ENCODE results near the gene TIE1. TPM values are rescaled to one million over a fixed set of nuclear protein-coding genes. Genes with fewer than 3 reads are reported as not detected.

Gene TIE1
- total RNA-seq, 1 experiment from 2014 or later, result not detected

DNA sequence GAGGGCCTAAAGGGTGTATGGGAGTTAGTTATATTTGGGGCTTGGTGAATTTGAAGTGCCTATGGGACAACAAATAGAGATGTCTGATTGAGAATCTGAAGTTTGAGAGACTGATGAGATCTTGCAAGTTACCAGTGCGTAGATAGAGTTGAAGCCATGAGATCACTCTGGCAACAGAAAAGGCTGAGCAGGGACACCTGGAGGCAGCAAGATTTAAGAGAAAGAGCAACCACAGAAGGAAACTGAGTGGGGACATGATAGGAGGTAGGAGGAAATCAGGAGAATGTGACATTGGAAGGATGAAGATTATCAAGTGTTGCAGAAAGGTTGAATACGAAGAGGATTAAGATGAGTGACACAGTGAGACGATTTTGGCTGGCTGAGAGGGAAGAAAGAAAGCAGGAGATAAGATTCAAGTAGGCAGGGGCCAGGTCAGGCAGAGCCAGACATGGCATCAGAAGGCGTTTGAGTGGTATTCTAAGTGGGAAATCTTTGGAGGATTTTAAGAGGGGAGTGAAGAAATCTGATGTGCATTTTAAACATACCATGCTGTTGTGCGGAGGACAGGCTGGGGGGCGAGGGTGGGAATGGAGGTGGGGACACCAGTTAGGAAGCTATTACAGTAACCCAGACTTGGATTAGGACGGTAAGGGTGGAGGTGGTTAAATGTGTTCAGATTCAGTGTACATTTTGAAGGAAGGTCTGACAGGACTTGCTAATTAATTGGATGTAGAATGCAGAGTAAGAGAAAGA, 33.8 kb downstream of the TIE1 start:
- DNase-seq (ENCODE audit: low spot score), result no peak

DNA sequence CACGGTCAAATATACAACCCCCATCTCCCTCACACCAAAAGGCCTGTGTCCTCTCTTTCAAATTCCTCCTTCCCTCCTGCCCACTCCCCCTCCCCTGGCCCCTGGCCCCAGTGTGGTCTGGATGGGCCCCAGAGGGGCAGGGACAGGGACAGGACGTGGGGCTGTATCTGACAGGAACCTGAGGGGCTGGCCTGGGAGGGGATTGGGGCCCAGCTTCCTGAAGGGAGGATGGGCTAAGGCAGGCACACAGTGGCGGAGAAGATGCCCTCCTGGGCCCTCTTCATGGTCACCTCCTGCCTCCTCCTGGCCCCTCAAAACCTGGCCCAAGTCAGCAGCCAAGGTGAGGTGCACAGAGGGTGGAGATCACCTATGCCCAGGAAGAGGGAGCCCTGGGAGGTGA, 36.8 kb downstream of the TIE1 start, which contains the start of gene MPL:
Gene MPL, plus strand, starts transcription at position 231 of the 400 bp plus-strand sequence. Its CDS starts 31 bp downstream, at position 262.
- DNase-seq (ENCODE audit: low spot score), result no peak

DNA sequence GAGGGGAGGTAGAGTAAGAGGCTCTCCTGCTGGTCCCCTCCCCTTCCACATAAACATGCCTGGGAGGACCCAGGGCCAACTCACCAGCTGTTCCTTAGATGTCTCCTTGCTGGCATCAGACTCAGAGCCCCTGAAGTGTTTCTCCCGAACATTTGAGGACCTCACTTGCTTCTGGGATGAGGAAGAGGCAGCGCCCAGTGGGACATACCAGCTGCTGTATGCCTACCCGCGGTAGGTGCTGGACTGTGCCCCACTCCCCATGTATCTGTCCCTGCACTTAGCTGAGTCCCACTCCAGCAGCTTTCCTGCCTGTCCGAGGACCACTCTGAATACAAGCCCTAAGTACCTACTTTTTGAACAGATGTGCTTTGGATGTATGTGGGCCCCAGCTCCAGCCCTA, 37.2 kb downstream of the TIE1 start:
- DNase-seq (ENCODE audit: low spot score), result no peak

DNA sequence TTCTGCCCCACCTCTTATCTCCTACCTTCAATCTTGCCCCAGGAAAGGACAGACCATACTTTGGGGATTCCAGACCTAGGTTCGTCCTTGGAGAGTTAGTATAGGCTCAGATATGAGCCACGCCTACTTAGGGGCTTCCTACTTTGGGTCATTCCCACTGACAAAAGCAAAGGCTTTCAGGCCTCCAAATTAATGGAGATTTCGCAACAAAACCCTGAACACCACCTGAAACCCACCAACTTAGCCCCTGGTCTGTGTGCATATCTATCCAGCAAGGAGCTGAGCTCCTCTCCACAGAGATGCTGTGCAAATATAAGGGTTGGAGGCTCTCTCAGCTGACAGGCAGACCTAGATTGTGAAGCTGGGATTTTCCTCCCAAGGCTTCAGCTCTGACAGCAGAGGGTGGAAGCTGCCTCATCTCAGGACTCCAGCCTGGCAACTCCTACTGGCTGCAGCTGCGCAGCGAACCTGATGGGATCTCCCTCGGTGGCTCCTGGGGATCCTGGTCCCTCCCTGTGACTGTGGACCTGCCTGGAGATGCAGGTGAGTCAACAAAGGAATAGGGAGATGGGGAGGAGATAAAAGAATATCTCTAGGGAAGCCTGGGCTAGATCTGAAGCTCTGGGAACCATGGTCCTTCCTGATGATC, 38.9 kb downstream of the TIE1 start:
- DNase-seq (ENCODE audit: low spot score), result no peak

DNA sequence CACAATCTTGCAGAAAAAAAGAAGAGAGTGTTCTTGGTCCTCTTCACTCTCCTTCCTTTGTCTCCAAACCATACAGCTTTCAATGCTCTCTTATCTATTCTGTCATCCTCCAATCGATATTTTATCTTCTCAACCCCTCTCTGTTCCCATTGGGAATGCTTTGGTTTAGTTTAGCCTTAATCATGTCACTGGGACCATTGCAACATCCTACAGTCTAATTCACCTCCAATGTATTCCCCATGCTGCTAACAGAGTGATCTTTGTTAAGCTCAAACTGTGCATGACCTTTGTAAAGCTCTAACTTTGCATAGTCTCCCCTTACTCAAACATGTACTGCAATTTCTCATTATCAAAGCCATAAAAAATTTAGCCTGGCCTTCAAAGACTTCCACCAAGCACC, 39.8 kb downstream of the TIE1 start:
- no peak for DNase-seq (ENCODE audit: low spot score)

DNA sequence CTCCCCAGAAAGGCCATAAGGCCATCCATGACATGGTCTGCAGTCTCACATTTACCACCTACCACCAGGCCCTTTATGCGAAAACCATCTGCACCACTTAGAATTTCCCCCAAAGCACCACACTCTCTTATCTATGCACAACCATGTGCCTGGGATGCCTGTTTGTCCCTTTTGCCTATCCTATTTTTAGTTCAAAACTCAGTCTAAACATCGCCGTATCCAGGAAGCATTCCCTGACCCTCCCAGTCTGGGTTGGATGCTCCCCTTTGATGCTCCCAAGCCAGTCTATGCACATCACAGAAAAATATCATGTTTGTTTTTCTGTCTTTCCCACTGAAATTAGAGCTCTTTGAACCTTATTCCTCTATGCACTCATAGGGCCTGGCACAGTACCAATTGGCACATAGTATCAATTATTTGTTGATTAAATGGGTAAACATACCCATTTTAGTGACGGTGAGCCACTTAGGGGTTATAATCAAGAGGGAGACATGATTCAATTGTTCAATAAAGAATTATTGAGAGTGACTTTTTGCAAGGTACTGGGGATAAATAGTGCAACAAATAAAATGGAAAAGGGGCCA, 43.6 kb downstream of the TIE1 start:
- no peak for DNase-seq (ENCODE audit: low spot score)

DNA sequence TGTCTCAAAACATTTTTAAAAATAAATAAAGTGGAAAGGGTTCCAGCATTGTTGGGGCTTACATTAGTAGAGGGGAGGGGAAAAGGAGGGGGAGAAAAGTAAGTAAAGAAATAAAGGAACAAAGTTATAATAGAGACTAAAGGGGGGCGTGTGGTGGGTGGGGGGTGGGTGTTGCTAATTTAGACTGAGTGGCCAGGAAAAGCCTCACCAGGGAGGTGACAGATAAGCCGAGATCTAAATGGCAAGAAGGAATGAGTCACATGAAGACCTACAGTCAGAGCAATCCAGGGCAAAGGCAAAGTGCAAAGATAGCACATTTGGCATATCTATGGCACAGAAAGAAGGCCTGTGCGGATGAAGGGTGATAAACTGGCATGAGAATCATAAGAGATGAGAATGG, 44.3 kb downstream of the TIE1 start:
- peak; percentile 45 for DNase-seq (ENCODE audit: low spot score)

DNA sequence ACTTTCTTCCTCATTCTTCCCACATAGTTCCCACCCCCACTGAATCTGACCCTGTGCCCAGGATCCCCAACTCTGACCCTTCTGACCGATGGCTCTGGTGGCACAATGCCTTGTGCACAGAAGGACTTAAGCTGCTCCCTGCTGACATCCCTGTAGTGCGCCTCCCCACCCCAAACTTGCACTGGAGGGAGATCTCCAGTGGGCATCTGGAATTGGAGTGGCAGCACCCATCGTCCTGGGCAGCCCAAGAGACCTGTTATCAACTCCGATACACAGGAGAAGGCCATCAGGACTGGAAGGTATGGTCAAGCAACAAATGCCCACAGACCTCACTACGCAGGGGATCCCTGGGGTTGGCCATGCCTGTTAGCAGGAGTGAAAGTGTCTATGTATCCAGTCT, 45.9 kb downstream of the TIE1 start:
- DNase-seq (ENCODE audit: low spot score), result no peak

DNA sequence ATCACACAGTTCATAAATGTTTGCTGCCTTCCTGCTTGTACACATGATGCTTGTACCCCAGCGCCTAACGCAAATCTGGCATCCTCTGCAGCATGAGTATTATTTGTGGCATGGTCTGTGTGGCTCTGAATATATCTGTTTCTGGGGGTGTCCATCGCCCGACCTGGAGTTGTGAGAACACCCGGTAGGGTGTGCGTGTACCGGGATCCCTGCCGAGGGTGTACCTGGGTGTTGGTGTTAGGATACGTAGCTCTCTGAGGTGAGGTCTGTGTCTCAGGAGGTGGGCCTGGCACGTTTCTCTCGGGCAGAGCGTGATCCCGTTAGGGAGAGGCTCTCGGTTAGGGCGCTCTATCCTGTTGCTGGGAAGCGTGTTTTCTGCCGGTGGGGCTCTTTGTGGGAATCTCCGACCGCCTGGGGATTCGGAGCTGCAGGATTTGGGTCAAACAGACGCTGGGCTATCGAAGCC, 47.6 kb downstream of the TIE1 start:
- DNase-seq (ENCODE audit: low spot score), result no peak

DNA sequence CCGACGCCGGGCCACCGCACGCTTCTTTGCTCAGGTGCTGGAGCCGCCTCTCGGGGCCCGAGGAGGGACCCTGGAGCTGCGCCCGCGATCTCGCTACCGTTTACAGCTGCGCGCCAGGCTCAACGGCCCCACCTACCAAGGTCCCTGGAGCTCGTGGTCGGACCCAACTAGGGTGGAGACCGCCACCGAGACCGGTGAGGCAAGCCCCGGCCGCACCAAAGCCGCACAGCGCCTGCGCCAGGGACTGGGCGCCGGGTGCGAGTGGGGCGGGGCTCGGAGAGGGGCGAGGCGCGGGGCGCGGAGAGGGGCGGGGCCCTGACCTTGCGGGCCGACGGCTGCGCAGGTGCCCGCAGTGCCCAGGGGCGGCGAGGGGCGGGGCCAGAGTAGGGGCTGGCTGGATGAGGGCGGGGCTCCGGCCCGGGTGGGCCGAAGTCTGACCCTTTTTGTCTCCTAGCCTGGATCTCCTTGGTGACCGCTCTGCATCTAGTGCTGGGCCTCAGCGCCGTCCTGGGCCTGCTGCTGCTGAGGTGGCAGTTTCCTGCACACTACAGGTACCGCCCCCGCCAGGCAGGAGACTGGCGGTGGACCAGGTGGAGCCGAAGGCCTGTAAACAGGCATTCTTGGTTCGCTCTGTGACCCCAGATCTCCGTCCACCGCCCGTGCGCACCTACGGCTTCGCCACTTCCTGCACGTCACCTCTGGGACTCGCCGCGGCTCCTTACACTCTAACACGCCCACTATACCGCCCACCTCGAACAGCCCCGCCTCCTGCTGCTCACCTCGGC, 48.2 kb downstream of the TIE1 start:
- peak; percentile 95 for DNase-seq (ENCODE audit: low spot score)

DNA sequence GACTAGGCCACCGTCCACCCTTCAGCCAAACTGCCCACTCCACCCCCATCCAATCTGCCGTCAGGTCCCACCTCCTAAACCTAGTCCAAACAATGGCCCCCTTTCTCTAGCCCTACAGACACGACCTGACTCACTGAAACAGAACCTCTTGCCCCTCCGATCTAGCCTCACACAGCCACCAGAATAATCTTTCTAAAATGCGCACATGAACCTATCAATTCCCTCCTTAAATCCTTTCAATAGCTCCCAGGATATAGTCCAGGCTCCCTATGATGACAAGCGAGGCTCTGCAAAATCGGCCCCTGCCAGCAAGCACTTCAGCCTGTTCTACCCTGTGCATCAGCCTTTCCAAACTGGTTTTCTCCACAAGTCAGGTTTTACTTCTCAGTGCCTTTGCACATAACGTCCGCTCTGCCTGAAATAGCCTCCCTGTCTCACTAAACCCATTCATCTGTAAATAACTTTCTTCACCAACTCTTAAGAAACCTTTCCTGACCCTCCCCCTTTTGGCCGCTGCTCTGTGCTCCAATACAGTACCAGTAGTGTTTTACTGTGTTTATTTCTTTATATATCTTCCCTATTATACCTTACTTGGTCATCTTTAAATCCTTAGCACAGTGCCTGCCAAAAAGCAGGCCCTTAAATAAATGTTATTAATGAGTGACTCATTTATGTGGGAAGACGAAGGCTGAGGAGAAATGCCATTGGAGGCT, 49.0 kb downstream of the TIE1 start:
- DNase-seq (ENCODE audit: low spot score), result no peak

DNA sequence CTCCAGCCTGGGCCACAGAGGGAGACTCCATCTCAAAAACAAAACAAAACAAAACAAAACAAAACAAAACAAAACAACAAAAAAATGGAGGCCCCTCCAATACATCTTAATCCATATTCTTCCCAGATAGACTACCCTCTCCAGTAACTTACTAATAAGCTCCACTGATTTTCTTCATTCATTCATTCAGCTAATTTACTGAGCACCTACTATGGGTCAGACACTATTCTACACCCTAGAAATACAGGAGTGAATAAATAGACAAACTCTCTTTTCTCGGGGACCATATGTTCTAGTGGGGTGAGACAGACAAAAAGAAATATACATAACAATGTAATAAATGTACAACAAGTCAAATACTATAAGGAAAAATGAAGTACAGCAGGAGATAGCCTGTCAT, 50.2 kb downstream of the TIE1 start:
- DNase-seq (ENCODE audit: low spot score), result no peak

DNA sequence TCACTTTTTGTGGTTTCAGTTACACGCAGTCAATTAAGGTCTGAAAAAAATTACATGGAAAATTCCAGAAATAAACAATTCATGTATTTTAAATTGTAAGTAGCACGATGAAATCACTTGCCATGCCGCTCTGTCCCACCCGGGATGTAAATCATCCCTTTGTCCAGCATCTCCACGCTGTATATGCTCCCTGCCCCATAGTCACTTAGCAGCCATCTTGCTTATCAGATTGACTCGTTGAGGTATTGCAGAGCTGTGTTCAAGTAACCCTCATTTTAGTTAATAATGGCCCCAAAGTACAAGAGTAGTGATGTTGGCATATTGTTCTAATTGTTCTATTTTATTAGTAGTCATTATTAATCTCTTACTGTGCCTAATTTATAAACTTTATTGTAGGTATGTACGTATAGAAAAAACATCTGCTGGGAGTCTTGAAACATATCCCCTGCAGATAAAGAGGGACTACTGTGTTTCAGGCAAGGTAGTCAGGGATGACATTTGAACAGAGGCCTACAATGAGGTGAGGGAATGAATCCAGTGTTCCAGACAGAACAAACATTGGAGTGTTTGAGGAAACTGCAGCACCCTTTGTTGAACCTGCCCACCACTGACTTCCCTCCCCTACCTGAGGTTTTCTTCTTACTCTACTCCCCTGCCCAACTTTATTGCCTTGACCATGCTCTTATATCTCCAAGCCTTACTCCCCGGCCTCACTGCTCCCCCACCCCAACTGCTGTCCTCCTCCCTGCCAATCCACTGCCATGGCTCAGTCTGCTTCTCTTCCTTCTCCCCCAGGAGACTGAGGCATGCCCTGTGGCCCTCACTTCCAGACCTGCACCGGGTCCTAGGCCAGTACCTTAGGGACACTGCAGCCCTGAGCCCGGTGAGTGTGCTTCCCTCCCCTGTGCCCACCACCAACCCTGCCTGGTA, 50.9 kb downstream of the TIE1 start:
- DNase-seq (ENCODE audit: low spot score), result no peak

DNA sequence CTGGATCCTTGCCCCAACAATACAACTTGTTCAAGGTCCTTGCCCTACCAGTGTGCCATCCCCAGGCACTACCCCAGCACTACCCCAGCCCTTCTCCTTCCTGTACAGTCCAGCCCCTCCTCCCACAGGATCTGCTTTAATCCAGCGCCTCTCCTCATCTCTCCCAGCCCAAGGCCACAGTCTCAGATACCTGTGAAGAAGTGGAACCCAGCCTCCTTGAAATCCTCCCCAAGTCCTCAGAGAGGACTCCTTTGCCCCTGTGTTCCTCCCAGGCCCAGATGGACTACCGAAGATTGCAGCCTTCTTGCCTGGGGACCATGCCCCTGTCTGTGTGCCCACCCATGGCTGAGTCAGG, 51.5 kb downstream of the TIE1 start:
- no peak for DNase-seq (ENCODE audit: low spot score)

DNA sequence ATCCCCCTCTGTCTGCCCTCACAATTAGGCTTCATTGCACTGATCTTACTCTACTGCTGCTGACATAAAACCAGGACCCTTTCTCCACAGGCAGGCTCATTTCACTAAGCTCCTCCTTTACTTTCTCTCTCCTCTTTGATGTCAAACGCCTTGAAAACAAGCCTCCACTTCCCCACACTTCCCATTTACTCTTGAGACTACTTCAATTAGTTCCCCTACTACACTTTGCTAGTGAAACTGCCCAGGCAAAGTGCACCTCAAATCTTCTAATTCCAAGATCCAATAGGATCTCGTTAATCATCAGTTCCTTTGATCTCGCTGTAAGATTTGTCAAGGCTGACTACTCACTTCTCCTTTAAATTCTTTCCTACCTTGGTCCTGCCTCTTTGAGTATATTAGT, 52.1 kb downstream of the TIE1 start:
- no peak for DNase-seq (ENCODE audit: low spot score)

DNA sequence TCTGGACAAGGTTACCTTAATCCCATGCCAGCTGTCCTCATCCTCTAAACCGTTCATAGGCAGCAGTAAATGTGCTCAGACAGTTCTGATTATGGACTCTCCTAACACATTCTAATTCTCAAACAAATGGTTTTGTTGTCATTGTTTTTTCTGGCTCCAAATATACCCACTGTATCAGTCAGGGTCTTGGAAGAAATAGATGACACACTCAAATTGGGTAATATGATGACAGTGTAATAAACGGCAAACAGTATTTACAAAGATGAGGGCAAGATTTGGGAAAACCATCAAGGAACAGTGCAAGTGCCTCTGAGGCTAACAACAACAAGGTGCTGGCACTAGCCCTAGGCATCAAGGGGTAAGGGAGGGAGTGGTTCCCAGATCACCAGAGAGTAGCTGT, 53.7 kb downstream of the TIE1 start:
- no peak for DNase-seq (ENCODE audit: low spot score)

DNA sequence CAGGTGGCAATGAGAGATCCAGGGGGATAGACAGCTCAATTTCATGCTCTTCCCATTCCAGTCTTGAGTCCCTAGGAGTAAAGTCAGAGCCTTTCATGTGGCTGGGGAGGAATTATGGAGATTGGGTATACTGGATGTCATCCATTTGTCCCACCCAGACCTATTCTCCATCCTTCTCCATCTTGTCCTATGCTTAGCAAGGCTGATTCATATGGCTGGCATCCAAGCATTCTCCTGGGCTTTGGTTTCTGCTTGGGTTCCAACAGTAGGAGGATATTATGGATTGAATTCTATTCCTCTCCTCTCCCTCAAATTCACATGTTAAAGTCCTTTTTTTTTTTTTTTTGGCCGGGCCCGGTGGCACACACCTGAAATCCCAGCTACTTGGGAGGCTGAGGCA, 54.2 kb downstream of the TIE1 start:
- DNase-seq (ENCODE audit: low spot score), result no peak

DNA sequence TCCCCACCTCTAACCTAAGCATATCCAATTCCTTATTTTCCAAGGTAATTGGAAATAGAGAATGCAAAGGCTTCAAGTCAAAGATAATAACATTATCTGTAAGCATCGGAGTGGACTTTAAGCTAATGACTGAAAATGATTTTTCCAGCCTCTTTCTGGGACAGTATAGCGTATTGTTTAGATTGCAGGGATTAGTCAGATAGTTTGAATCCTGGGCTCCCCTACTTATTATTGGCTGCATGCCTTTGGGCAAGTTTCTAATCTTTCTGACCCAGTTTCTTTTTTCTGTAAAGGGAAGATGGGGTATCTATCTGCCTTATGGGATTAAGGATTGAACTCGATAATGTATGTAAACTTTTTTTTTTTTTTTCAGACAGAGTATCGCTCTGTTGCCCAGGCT, 56.5 kb downstream of the TIE1 start:
- DNase-seq (ENCODE audit: low spot score), result no peak

DNA sequence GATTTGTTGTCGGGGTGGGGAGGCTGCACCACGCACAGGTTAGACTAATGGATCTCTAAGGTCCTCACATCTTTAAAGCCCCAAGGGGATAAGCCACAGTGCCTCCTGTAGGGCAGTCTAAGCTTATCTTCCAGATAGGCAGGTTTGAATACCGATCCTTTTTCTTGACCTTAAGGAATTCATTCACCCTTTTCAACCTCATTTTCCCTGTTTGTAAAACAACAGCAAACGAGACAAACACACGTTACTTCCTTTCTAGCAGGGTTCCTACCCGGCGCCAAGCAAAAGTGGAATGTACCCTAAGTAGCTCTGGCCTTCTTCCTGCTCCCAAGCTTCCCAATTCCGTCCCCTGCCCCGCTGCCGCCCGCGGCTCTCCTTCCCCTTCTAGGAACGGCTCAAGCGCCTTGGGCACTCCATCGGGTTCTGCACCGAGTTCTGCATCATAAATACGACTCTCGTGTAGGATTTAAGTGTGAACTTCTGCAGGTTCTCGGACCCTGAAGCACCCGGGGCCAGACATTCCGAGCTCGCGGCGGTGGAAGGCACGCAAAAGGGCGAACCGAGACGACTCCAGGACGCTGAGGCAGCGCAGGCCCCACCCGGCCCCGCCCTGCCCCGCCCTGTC, 57.5 kb downstream of the TIE1 start:
- DNase-seq (ENCODE audit: low spot score), result peak; percentile 77

Measured in HT-29 (cell line).